WERI-Rb-1 (cell line): Measurements from ENCODE around the gene CMSS1.

Experiments used
- DNase-seq: peaks from one replicate; pipeline ENCODE4 v3.0.0-alpha.2; 2020
- H3K27ac ChIP-seq: fragments of 250-450 bp; sonication (Bioruptor Pico); 2 replicates; pipeline ENCODE4 v1.5.1; 2020; ENCODE audit warnings: mild to moderate bottlenecking, moderate library complexity
- H3K27me3 ChIP-seq: fragments of 250-450 bp; sonication (Bioruptor Pico); 2 replicates; pipeline ENCODE4 v1.5.1; 2021; ENCODE audit warnings: mild to moderate bottlenecking, low read depth, moderate library complexity; ENCODE audit not compliant: insufficient read depth, severe bottlenecking
- H3K36me3 ChIP-seq: fragments of 250-450 bp; sonication (Bioruptor Pico); 2 replicates; pipeline ENCODE4 v1.5.1; 2020; ENCODE audit warnings: mild to moderate bottlenecking, moderate library complexity
- H3K4me3 ChIP-seq: 2 replicates; pipeline ENCODE4 v1.5.1; 2011; ENCODE audit warnings: low read depth, mild to moderate bottlenecking, control low read depth, low read length
- H3K9me3 ChIP-seq: fragments of 250-450 bp; sonication (Bioruptor Pico); 2 replicates; pipeline ENCODE4 v1.5.1; 2021; ENCODE audit warnings: mild to moderate bottlenecking, moderate library complexity; ENCODE audit not compliant: severe bottlenecking
- CTCF ChIP-seq: IDR thresholded peaks from 2 replicates; pipeline ENCODE4 v1.5.1; 2011; ENCODE audit warnings: low read depth, mild to moderate bottlenecking, control low read depth, inconsistent platforms, low read length

Gene CMSS1

GRCh38 chr3:99842826-99843589 lies 25.3 kb downstream of the CMSS1 start:
- no peak for DNase-seq
- no peaks in the 10 kb centered on the region for H3K27me3 ChIP-seq
- H3K27ac ChIP-seq, result no peak overlapping the region; the same call in 1 of the 2 replicates
- H3K36me3 ChIP-seq, result peaks cover 5% of the 10 kb centered on the region
- TF ChIP-seq CTCF, result 0 out of 2 replicates have a peak, but pooled peaks have one; percentile 23
- H3K4me3 ChIP-seq, result no peak overlapping the region
- H3K9me3 ChIP-seq, result no peaks in the 10 kb centered on the region

GRCh38 chr3:99843590-99844258 lies 26.1 kb downstream of the CMSS1 start:
- H3K4me3 ChIP-seq, result no peak overlapping the region
- H3K27ac ChIP-seq, result peak overlapping the region; percentile 33
- H3K27me3 ChIP-seq, result no peaks in the 10 kb centered on the region
- no peak for TF ChIP-seq CTCF
- no peaks in the 10 kb centered on the region for H3K9me3 ChIP-seq
- H3K36me3 ChIP-seq, result peaks cover 12% of the 10 kb centered on the region
- peak; percentile 24 for DNase-seq

GRCh38 chr3:99845331-99845730 lies 27.7 kb downstream of the CMSS1 start:
- no peak overlapping the region for H3K4me3 ChIP-seq
- H3K36me3 ChIP-seq, result peaks cover 25% of the 10 kb centered on the region
- DNase-seq, result no peak
- no peak for TF ChIP-seq CTCF
- no peaks in the 10 kb centered on the region for H3K27me3 ChIP-seq
- no peaks in the 10 kb centered on the region for H3K9me3 ChIP-seq
- H3K27ac ChIP-seq, result no peak overlapping the region

GRCh38 chr3:99845999-99846398 lies 28.3 kb downstream of the CMSS1 start:
- Histone ChIP-seq H3K36me3 (peaks cover 31% of the 10 kb centered on the region), H3K27ac (no peak overlapping the region), H3K27me3 (no peaks in the 10 kb centered on the region), H3K9me3 (no peaks in the 10 kb centered on the region), H3K4me3 (no peak overlapping the region)
- no peak for DNase-seq
- no peak for TF ChIP-seq CTCF

- Histone ChIP-seq H3K4me3 (no peak overlapping the region), H3K27me3 (no peaks in the 10 kb centered on the region), H3K9me3 (no peaks in the 10 kb centered on the region), H3K36me3 (peaks cover 31% of the 10 kb centered on the region), H3K27ac (no peak overlapping the region)
- no peak for DNase-seq
- TF ChIP-seq CTCF, result no peak
These were observed 29.0 kb downstream of the CMSS1 start for GRCh38 chr3:99846477-99847160.
